PC-3 (cell line): ENCODE data around the gene COL13A1.

ENCODE experiments used
- EZH2 ChIP-seq: fragments of 300-600 bp; sonication (generic); IDR thresholded peaks from one replicate; pipeline ENCODE4 v1.6.1; 2017; ENCODE audit warnings: antibody characterized with exemption, mild to moderate bottlenecking, low read length; ENCODE audit not compliant: unreplicated experiment
- EZH2phosphoT487 ChIP-seq: fragments of 300-600 bp; sonication (generic); IDR thresholded peaks from 2 replicates; pipeline ENCODE4 v1.6.1; 2018; ENCODE audit warnings: mild to moderate bottlenecking, antibody characterized with exemption, low read length, borderline replicate concordance
- TF ChIP-seq, protein P1 (sequence below): fragments of 300-600 bp; sonication (generic); conservative IDR thresholded peaks from 2 replicates; pipeline ENCODE4 v1.5.1; 2017; ENCODE audit warnings: antibody characterized with exemption, low read depth, mild to moderate bottlenecking, low read length

DNA sequence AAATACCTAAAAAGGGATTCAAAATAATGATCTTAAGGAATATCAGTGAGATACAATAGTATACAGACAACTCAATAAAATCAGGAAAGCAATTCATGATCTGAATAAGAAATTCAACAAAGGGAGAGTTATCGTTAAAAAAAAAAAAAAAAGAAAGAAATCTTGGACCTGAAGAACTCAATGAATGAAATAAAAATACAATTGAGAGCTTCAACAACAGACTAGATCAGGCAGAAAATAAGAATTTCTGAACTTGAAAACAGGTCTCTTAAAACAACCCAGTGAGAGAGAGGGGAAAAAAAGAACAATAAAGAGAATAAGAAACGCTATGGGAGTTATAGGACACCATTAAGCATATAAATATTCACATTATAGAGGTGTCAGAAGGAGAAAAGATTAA is 179.0 kb downstream of the COL13A1 start:
- TF ChIP-seq, protein P1, sequence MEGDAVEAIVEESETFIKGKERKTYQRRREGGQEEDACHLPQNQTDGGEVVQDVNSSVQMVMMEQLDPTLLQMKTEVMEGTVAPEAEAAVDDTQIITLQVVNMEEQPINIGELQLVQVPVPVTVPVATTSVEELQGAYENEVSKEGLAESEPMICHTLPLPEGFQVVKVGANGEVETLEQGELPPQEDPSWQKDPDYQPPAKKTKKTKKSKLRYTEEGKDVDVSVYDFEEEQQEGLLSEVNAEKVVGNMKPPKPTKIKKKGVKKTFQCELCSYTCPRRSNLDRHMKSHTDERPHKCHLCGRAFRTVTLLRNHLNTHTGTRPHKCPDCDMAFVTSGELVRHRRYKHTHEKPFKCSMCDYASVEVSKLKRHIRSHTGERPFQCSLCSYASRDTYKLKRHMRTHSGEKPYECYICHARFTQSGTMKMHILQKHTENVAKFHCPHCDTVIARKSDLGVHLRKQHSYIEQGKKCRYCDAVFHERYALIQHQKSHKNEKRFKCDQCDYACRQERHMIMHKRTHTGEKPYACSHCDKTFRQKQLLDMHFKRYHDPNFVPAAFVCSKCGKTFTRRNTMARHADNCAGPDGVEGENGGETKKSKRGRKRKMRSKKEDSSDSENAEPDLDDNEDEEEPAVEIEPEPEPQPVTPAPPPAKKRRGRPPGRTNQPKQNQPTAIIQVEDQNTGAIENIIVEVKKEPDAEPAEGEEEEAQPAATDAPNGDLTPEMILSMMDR: no peak
- TF ChIP-seq EZH2 (no peak), EZH2phosphoT487 (no peak)
